Ascending aorta (tissue), 2 donors: ENCODE results near the gene ATOH8. TPM values are rescaled to one million over a fixed set of nuclear protein-coding genes. Genes with fewer than 3 reads are reported as not detected.

Experiments used
- DNase-seq, 2 donors: peaks; one replicate each; pipeline ENCODE4 v3.0.0-alpha.2; 2019; ENCODE audit warnings: low spot score in 2 of 2
- H3K27ac ChIP-seq, 2 donors: fragments of 200-600 bp; sonication (generic); one replicate each; pipeline ENCODE4 v1.5.1; 2016 to 2017; ENCODE audit warnings: mild to moderate bottlenecking in 1 of 2
- H3K27me3 ChIP-seq: fragments of 200-600 bp; sonication (generic); one replicate; pipeline ENCODE4 v1.5.1; 2017
- H3K36me3 ChIP-seq, 2 donors: fragments of 200-600 bp; sonication (generic); one replicate each; pipeline ENCODE4 v1.5.1; 2016
- H3K4me1 ChIP-seq, 2 donors: fragments of 200-600 bp; sonication (generic); one replicate each; pipeline ENCODE4 v1.5.1; 2016 to 2017; ENCODE audit warnings: mild to moderate bottlenecking in 1 of 2
- H3K4me3 ChIP-seq, 2 donors: fragments of 200-600 bp; sonication (generic); one replicate each; pipeline ENCODE4 v1.5.1; 2016 to 2017; ENCODE audit warnings: mild to moderate bottlenecking in 1 of 2
- H3K9me3 ChIP-seq, 2 donors: fragments of 200-600 bp; sonication (generic); one replicate each; pipeline ENCODE4 v1.5.1; 2016
- CTCF ChIP-seq, 3 experiments: fragments of 200-600 bp in 2 of 3; fragments of 450-650 bp in 1 of 3; sonication (generic) in 2 of 3; IDR thresholded peaks; one replicate each; pipeline ENCODE4 v1.5.1; 2016 to 2019; ENCODE audit warnings: antibody characterized with exemption in 3 of 3, mild to moderate bottlenecking in 1 of 3, moderate library complexity in 1 of 3
- intact Hi-C: fragments of 100-400 bp; cut with DNase I; formaldehyde crosslinking; loops from one replicate; pipeline ENCODE4 v1.15.1; 2023
- total RNA-seq: library from RNA; depleted of rRNA; stranded (reverse); fragments of >200 nt; gene quantifications from one replicate; pipeline ENCODE4 v1.1.0, GENCODE V29; 2016

Gene ATOH8
- total RNA-seq, 1 donor from 2014 or later, result 239 TPM

- Histone ChIP-seq H3K4me1 (peaks cover 28 to 79% of the 10 kb centered on the region in 2 donors), H3K27ac (peak overlapping the region; percentile 80 to 93), H3K36me3 (peaks cover 30 to 48% of the 10 kb centered on the region in 2 donors), H3K9me3 (no peaks in the 10 kb centered on the region), H3K4me3 (peak overlapping the region in 1 of 2 donors; percentile 44), H3K27me3 (no peaks in the 10 kb centered on the region)
- TF ChIP-seq CTCF (IDR thresholded peaks at IDR 0.05), result no peak
- intact Hi-C loops, result no loop called here
- peak in 1 of 2 donors; percentile 83 for DNase-seq
Observed at GRCh38 chr2:85785027-85785822, 31.4 kb downstream of the ATOH8 start.

GRCh38 chr2:85785871-85786270 lies 32.1 kb downstream of the ATOH8 start:
- TF ChIP-seq CTCF (IDR thresholded peaks at IDR 0.05), result no peak
- Histone ChIP-seq H3K9me3 (no peaks in the 10 kb centered on the region), H3K27me3 (no peaks in the 10 kb centered on the region), H3K4me3 (peak overlapping the region in 1 of 2 donors; percentile 44), H3K36me3 (peaks cover 30 to 54% of the 10 kb centered on the region in 2 donors), H3K4me1 (peaks cover 26 to 78% of the 10 kb centered on the region in 2 donors), H3K27ac (peak overlapping the region; percentile 80 to 93)
- no peak for DNase-seq
- intact Hi-C loops, result no loop called here

GRCh38 chr2:85786444-85786843 lies 32.7 kb downstream of the ATOH8 start:
- H3K36me3 ChIP-seq, result peaks cover 30 to 60% of the 10 kb centered on the region in 2 donors
- TF ChIP-seq CTCF (IDR thresholded peaks at IDR 0.05), result no peak
- intact Hi-C loops, result no loop called here
- no peaks in the 10 kb centered on the region for H3K9me3 ChIP-seq
- H3K27ac ChIP-seq, result peak overlapping the region; percentile 80 to 93
- no peaks in the 10 kb centered on the region for H3K27me3 ChIP-seq
- H3K4me1 ChIP-seq, result peaks cover 26 to 79% of the 10 kb centered on the region in 2 donors
- DNase-seq, result no peak
- no peak overlapping the region for H3K4me3 ChIP-seq

- no peak overlapping the region for H3K4me3 ChIP-seq
- intact Hi-C loops, result no loop called here
- H3K27ac ChIP-seq, result peak overlapping the region; percentile 80 to 93
- no peaks in the 10 kb centered on the region for H3K9me3 ChIP-seq
- H3K27me3 ChIP-seq, result no peaks in the 10 kb centered on the region
- no peak for DNase-seq
- peaks cover 30 to 63% of the 10 kb centered on the region in 2 donors for H3K36me3 ChIP-seq
- H3K4me1 ChIP-seq, result peaks cover 26 to 79% of the 10 kb centered on the region in 2 donors
- TF ChIP-seq CTCF (IDR thresholded peaks at IDR 0.05), result no peak
Observed at GRCh38 chr2:85786865-85787264, 33.1 kb downstream of the ATOH8 start.

- H3K27me3 ChIP-seq, result no peaks in the 10 kb centered on the region
- H3K4me3 ChIP-seq, result no peak overlapping the region
- TF ChIP-seq CTCF (IDR thresholded peaks at IDR 0.05), result no peak
- H3K27ac ChIP-seq, result peak overlapping the region; percentile 80 to 93
- H3K36me3 ChIP-seq, result peaks cover 30 to 60% of the 10 kb centered on the region in 2 donors
- H3K4me1 ChIP-seq, result peaks cover 32 to 80% of the 10 kb centered on the region in 2 donors
- H3K9me3 ChIP-seq, result no peaks in the 10 kb centered on the region
- intact Hi-C loops, result no loop called here
- DNase-seq, result no peak
Observed at GRCh38 chr2:85787282-85787980, 33.6 kb downstream of the ATOH8 start.
